MCF 10A (cell line): ENCODE data around the gene CYBA. TPM values are rescaled to one million over a fixed set of nuclear protein-coding genes. Genes with fewer than 3 reads are reported as not detected.

Source experiments
- BruUV-seq: library from RNA; stranded (reverse); fragments of 400-500 nt; replicated peaks from 2 replicates; lab custom pipeline; 2021; lab: Mats Ljungman, UMichigan
- CTCF ChIA-PET: fragments of 300-600 bp; sonication (Branson Sonifier 250); formaldehyde crosslinking; extraction: SDS; loops from one replicate; lab custom pipeline; 2021; ENCODE audit warnings: antibody characterized with exemption, inconsistent platforms; lab: Yijun Ruan, JAX
- POLR2A ChIA-PET: fragments of 300-600, 350-650 bp; sonication (Branson Sonifier 250); formaldehyde crosslinking; extraction: SDS; loops from one replicate; lab custom pipeline; 2020; ENCODE audit warnings: antibody characterized with exemption, inconsistent platforms; lab: Yijun Ruan, JAX
- DNase-seq: peaks from one replicate; pipeline ENCODE4 v3.0.0-alpha.2; 2018; ENCODE audit not compliant: unreplicated experiment
- H3K27ac Mint-ChIP-seq: one replicate; pipeline ENCODE4 v1.8.0; 2022; ENCODE audit warnings: mild to moderate bottlenecking, low read depth, mixed read lengths; ENCODE audit not compliant: unreplicated experiment
- H3K27me3 Mint-ChIP-seq: one replicate; pipeline ENCODE4 v1.8.0; 2022; ENCODE audit warnings: mixed read lengths; ENCODE audit not compliant: insufficient read depth, unreplicated experiment
- H3K36me3 Mint-ChIP-seq: one replicate; pipeline ENCODE4 v1.8.0; 2022; ENCODE audit warnings: mild to moderate bottlenecking, moderate library complexity, mixed read lengths; ENCODE audit not compliant: insufficient read depth, unreplicated experiment
- H3K4me1 Mint-ChIP-seq: one replicate; pipeline ENCODE4 v1.8.0; 2022; ENCODE audit warnings: mixed read lengths; ENCODE audit not compliant: insufficient read depth, unreplicated experiment
- H3K4me3 Mint-ChIP-seq: one replicate; pipeline ENCODE4 v1.8.0; 2022; ENCODE audit warnings: mild to moderate bottlenecking, moderate library complexity, mixed read lengths; ENCODE audit not compliant: unreplicated experiment
- H3K9me3 Mint-ChIP-seq: one replicate; pipeline ENCODE4 v1.8.0; 2022; ENCODE audit warnings: mixed read lengths; ENCODE audit not compliant: unreplicated experiment
- intact Hi-C: fragments of 100-400 bp; cut with micrococcal nuclease; formaldehyde crosslinking; loops from 2 replicates; pipeline ENCODE4 v1.14.1; 2022
- total RNA-seq: library from RNA; stranded (reverse); gene quantifications from 2 replicates; pipeline ENCODE4 v1.2.3, GENCODE V29; 2022
- TF ChIP-seq, protein P1 (sequence below): fragments of 200-600 bp; IDR thresholded peaks from one replicate; pipeline ENCODE4 v1.8.0; 2022; ENCODE audit warnings: antibody characterized with exemption, mild to moderate bottlenecking; ENCODE audit not compliant: unreplicated experiment

CYBA gene
- total RNA-seq, 1 experiment from 2014 or later, result 0.84 TPM

DNA sequence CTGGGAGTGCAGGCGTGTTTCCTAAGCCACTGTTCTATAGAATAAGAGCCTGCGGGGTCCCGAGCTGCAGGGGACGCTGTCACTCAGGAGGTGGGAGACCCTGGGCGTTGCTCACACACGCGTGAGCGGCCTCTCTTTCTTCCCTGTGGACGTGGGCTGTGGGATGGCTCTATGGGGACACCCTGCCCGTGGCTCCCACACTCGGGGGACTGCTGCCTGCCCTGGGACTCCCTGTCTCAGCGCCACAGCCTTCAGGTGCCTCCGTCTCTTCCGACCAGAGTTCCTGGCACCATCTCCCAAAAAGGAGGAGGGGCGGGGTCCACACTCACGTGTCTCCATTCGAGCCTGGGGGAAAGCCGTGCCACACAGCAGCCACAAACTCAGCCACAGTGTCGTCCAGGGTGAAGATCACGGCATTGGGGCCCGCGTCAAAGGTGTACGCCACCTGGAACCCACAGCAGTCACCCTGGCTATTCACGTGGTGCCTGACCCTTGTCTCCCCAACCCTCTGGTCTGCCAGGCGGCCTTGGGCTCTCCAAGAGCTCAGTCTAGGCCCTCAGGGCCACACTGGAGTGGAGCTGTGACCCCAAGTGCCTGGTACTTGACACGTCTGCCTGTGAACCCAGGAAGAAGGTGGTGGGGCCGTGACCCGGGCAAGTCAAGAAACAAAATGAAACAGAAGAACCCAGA lies 3.7 kb upstream of the CYBA start:
- ChIA-PET POLR2A (no interaction called here), CTCF (no interaction called here)
- no TSS peak for BruUV-seq
- Mint-ChIP-seq H3K4me1 (no peaks in the 10 kb centered on the region), H3K4me3 (no peak overlapping the region), H3K27ac (no peak overlapping the region), H3K36me3 (peaks cover 12% of the 10 kb centered on the region), H3K9me3 (no peaks in the 10 kb centered on the region), H3K27me3 (no peaks in the 10 kb centered on the region)
- intact Hi-C loops, result no loop called here
- no peak for DNase-seq
- TF ChIP-seq, protein P1, sequence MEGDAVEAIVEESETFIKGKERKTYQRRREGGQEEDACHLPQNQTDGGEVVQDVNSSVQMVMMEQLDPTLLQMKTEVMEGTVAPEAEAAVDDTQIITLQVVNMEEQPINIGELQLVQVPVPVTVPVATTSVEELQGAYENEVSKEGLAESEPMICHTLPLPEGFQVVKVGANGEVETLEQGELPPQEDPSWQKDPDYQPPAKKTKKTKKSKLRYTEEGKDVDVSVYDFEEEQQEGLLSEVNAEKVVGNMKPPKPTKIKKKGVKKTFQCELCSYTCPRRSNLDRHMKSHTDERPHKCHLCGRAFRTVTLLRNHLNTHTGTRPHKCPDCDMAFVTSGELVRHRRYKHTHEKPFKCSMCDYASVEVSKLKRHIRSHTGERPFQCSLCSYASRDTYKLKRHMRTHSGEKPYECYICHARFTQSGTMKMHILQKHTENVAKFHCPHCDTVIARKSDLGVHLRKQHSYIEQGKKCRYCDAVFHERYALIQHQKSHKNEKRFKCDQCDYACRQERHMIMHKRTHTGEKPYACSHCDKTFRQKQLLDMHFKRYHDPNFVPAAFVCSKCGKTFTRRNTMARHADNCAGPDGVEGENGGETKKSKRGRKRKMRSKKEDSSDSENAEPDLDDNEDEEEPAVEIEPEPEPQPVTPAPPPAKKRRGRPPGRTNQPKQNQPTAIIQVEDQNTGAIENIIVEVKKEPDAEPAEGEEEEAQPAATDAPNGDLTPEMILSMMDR, result no peak

DNA sequence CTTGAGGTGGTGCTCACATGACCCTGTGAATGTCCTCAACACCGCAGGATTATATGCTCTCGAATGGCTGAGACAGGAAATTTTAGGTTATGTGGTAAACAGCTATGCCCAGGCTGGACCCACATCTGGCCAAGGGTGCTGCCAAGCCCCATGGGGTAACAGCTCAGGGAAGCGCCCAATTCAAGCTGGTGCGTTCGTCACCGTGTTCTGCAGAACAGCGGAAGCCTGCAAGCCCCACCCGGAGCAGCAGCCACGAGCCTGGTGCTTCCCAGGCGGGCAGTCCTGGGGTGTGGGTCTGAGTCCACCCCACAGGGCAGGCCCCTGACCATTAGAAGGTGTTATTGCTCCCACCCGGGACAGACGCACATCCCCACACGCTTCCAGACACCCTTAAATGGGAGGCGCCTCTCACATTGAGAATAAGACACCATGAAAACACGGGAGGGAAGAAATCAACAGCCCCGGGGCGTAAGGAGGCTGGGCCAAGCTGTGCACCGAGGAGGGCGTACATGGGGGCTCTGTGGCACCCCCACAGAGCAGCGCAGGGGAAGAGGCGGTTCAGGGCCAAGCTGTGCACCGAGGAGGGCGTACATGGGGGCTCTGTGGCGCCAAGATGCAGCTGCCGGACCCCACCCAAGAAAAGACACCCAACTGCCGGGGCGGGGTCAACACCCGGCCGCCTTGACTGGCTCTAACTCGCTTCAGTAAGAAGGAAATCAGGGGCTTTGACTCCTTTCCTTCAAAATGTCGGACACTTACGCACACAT lies 2.9 kb upstream of the CYBA start:
- POLR2A ChIA-PET, result no interaction called here
- intact Hi-C loops, result no loop called here
- H3K36me3 Mint-ChIP-seq, result peaks cover 12% of the 10 kb centered on the region
- H3K27ac Mint-ChIP-seq, result no peak overlapping the region
- no peaks in the 10 kb centered on the region for H3K4me1 Mint-ChIP-seq
- no peak overlapping the region for H3K4me3 Mint-ChIP-seq
- BruUV-seq, result no TSS peak
- DNase-seq, result no peak
- TF ChIP-seq, protein P1, result no peak
- CTCF ChIA-PET, result no interaction called here
- H3K9me3 Mint-ChIP-seq, result no peaks in the 10 kb centered on the region
- no peaks in the 10 kb centered on the region for H3K27me3 Mint-ChIP-seq

DNA sequence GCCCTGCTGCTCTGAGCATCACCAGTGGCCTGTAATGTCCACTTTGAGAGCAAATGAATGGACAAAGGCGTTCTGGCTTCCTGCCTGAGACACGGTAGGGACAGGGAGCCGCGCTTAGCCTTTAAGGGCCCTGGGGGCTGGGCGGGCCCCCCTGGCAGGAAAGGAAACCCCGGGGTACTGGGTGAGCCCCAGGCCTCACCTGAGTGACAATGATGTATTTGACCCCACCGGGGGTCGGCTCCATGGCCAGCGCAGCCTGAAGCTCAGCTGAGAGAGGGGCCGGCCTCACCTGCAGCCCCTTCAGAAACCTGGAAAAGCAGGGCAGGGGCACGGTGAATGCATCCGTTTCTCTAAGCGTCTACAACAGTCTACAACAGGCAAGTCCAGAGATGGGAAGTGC lies 2.2 kb upstream of the CYBA start:
- POLR2A ChIA-PET, result no interaction called here
- H3K27me3 Mint-ChIP-seq, result no peaks in the 10 kb centered on the region
- intact Hi-C loops, result no loop called here

DNA sequence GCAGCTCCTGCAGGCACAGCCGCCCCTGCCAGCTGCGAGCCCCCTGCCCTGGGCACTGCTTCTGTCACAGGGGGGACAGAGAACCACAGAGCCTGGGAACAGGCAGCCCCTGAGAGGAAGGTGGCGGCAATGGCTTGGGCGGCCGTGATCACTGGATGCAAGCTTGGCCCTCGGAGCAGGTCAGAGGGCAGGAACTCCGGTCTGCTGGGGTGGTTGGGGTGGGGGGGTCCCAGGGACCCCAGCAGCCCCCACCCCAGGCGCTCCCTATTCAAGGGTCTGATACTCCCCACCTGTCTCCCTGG lies 1.9 kb upstream of the CYBA start:
- intact Hi-C loops, result no loop called here
- H3K4me1 Mint-ChIP-seq, result no peaks in the 10 kb centered on the region
- POLR2A ChIA-PET, result no interaction called here
- H3K4me3 Mint-ChIP-seq, result no peak overlapping the region
- TF ChIP-seq, protein P1, result no peak
- no TSS peak for BruUV-seq
- DNase-seq, result no peak
- H3K36me3 Mint-ChIP-seq, result peaks cover 12% of the 10 kb centered on the region
- H3K27ac Mint-ChIP-seq, result no peak overlapping the region
- H3K9me3 Mint-ChIP-seq, result no peaks in the 10 kb centered on the region
- H3K27me3 Mint-ChIP-seq, result no peaks in the 10 kb centered on the region
- CTCF ChIA-PET, result no interaction called here

More for the DNA sequence above, 2.2 kb upstream of the CYBA start:
- TF ChIP-seq, protein P1, result no peak
- BruUV-seq, result no TSS peak
- Mint-ChIP-seq H3K36me3 (peaks cover 12% of the 10 kb centered on the region), H3K27ac (no peak overlapping the region), H3K4me1 (no peaks in the 10 kb centered on the region), H3K4me3 (no peak overlapping the region), H3K9me3 (no peaks in the 10 kb centered on the region)
- no peak for DNase-seq
- CTCF ChIA-PET, result no interaction called here
